Stomach (tissue), 4 donors: ENCODE measurements around the gene SLC15A3.

Source experiments
- CTCF ChIP-seq, 7 experiments: fragments of 450-650 bp in 4 of 7; fragments of 200-600 bp in 3 of 7; sonication (generic) in 3 of 7; IDR thresholded peaks; one replicate each; pipeline ENCODE4 v1.5.1; 2016 to 2019; ENCODE audit warnings: antibody characterized with exemption in 7 of 7, control low read depth in 2 of 7, mild to moderate bottlenecking in 1 of 7
- EP300 ChIP-seq: sonication (generic); formaldehyde crosslinking; IDR thresholded peaks from one replicate; pipeline ENCODE4 v1.6.1; 2017; ENCODE audit warnings: antibody characterized with exemption
- POLR2AphosphoS5 ChIP-seq, 3 donors: sonication (generic); formaldehyde crosslinking; IDR thresholded peaks; one replicate each; pipeline ENCODE4 v1.6.1; 2016; ENCODE audit warnings: antibody characterized with exemption in 3 of 3

GRCh38 chr11:60912851-60913528, 39.0 kb downstream of the SLC15A3 start:
- no peak for TF ChIP-seq CTCF (IDR thresholded peaks at IDR 0.05)
- no peak for TF ChIP-seq EP300
- TF ChIP-seq POLR2AphosphoS5 (IDR thresholded peaks at IDR 0.05) = no peak
